ENCODE results near the gene TRAPPC8. TPM values are rescaled to one million over a fixed set of nuclear protein-coding genes. Genes with fewer than 3 reads are reported as not detected.

The TRAPPC8 gene
- total and polyA plus RNA-seq, 2 of the 13 experiments (the other 11 are each of a cell fraction or from before 2014, with no cell fraction given): 34.6 to 50.8 TPM

DNA sequence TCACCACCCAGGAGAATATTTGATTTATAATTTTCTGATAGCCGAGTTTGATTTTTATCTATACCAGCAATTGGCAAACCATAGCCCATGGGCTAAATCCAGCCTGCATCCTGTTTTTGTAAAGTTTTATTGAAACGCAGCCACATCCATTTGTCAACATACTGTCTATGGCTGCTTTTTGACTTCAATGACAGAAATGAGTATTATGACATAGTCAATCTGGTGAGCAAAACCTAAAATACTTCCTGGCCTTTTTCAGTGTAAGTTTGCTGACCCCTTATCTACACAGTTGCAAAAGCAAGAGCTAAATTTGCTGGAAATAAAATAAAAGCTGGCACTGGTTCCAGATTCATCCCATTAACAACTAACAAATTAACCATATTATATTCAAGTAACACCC is 102.4 kb downstream of the TRAPPC8 start:
- intact Hi-C loops (cut with micrococcal nuclease; ENCODE audit: unreplicated experiment): no loop called here
- Histone ChIP-seq H3K4me2 (ENCODE audit: low read depth, low read length) (no peak overlapping the region), H3K27ac (ENCODE audit: extremely low read length, insufficient read depth, low read length) (no peak overlapping the region), H3K36me3 (replicated peaks in 1 of 2; ENCODE audit: control insufficient read depth in 1 of 2, insufficient read depth in 2 of 2, low read length in 2 of 2) (peaks cover 6 to 39% of the 10 kb centered on the region in 2 experiments; a peak in 4 of 5 replicates), H3K79me2 (ENCODE audit: insufficient read depth, low read length) (no peaks in the 10 kb centered on the region), H3K4me3 (replicated peaks in 1 of 3; ENCODE audit: insufficient read depth in 1 of 3, low read depth in 2 of 3, low read length in 3 of 3) (no peak overlapping the region), H3K9me3 (ENCODE audit: low read length) (no peaks in the 10 kb centered on the region), H3K9ac (ENCODE audit: insufficient read depth, low read depth, low read length) (no peak overlapping the region), H3K4me1 (ENCODE audit: insufficient read depth, low read length) (no peaks in the 10 kb centered on the region), H3K27me3 (ENCODE audit: control insufficient read depth in 1 of 2, insufficient read depth in 2 of 2, low read length in 2 of 2) (no peaks in the 10 kb centered on the region), H2AFZ (ENCODE audit: low read length) (no peak overlapping the region), H4K20me1 (ENCODE audit: insufficient read depth, low read length) (no peaks in the 10 kb centered on the region)
- BruUV-seq (replicated peaks): no TSS peak
- in situ Hi-C loops (cut with HindIII; ENCODE audit: extremely low pct_ligation_motif_present, low pct_unique_long_range_greater_than_20kb): no loop called here
- CTCF ChIA-PET (ENCODE audit: low intra/inter-chr PET ratio, low total read pairs): no interaction called here
- POLR2A ChIA-PET: no interaction called here
- DNase-seq (ENCODE audit: low spot score): no peak
- TF ChIP-seq NCOA2 (CRISPR knock-in tag; IDR thresholded peaks at IDR 0.05): no peak
- no peak for TF ChIP-seq RORA (CRISPR knock-in tag; IDR thresholded peaks at IDR 0.05)
- TF ChIP-seq, protein P1, sequence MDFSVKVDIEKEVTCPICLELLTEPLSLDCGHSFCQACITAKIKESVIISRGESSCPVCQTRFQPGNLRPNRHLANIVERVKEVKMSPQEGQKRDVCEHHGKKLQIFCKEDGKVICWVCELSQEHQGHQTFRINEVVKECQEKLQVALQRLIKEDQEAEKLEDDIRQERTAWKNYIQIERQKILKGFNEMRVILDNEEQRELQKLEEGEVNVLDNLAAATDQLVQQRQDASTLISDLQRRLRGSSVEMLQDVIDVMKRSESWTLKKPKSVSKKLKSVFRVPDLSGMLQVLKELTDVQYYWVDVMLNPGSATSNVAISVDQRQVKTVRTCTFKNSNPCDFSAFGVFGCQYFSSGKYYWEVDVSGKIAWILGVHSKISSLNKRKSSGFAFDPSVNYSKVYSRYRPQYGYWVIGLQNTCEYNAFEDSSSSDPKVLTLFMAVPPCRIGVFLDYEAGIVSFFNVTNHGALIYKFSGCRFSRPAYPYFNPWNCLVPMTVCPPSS (IDR thresholded peaks at IDR 0.05): no peak
- TF ChIP-seq SRF (IDR thresholded peaks at IDR 0.05; ENCODE audit: low read depth, low read length): no peak
- TF ChIP-seq ZFP36L2 (CRISPR knock-in tag; IDR thresholded peaks at IDR 0.05): no peak
- TF ChIP-seq ARNT (IDR thresholded peaks at IDR 0.05): no peak
- no peak for TF ChIP-seq TARDBP (CRISPR knock-in tag; IDR thresholded peaks at IDR 0.05)
- TF ChIP-seq, protein P2, sequence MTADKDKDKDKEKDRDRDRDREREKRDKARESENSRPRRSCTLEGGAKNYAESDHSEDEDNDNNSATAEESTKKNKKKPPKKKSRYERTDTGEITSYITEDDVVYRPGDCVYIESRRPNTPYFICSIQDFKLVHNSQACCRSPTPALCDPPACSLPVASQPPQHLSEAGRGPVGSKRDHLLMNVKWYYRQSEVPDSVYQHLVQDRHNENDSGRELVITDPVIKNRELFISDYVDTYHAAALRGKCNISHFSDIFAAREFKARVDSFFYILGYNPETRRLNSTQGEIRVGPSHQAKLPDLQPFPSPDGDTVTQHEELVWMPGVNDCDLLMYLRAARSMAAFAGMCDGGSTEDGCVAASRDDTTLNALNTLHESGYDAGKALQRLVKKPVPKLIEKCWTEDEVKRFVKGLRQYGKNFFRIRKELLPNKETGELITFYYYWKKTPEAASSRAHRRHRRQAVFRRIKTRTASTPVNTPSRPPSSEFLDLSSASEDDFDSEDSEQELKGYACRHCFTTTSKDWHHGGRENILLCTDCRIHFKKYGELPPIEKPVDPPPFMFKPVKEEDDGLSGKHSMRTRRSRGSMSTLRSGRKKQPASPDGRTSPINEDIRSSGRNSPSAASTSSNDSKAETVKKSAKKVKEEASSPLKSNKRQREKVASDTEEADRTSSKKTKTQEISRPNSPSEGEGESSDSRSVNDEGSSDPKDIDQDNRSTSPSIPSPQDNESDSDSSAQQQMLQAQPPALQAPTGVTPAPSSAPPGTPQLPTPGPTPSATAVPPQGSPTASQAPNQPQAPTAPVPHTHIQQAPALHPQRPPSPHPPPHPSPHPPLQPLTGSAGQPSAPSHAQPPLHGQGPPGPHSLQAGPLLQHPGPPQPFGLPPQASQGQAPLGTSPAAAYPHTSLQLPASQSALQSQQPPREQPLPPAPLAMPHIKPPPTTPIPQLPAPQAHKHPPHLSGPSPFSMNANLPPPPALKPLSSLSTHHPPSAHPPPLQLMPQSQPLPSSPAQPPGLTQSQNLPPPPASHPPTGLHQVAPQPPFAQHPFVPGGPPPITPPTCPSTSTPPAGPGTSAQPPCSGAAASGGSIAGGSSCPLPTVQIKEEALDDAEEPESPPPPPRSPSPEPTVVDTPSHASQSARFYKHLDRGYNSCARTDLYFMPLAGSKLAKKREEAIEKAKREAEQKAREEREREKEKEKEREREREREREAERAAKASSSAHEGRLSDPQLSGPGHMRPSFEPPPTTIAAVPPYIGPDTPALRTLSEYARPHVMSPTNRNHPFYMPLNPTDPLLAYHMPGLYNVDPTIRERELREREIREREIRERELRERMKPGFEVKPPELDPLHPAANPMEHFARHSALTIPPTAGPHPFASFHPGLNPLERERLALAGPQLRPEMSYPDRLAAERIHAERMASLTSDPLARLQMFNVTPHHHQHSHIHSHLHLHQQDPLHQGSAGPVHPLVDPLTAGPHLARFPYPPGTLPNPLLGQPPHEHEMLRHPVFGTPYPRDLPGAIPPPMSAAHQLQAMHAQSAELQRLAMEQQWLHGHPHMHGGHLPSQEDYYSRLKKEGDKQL (CRISPR knock-in tag; IDR thresholded peaks at IDR 0.05; ENCODE audit: low read depth): no peak
- no peak for TF ChIP-seq SAFB2 (CRISPR knock-in tag; IDR thresholded peaks at IDR 0.05; ENCODE audit: borderline replicate concordance, low read depth)
- no peak for TF ChIP-seq ZNF607 (CRISPR knock-in tag; IDR thresholded peaks at IDR 0.05; ENCODE audit: borderline replicate concordance)
- WGBS (ENCODE audit: low lambda C conversion rate): 96% methylated on average over 2 of the region's 2 CpGs
- ATAC-seq: no peak
- no peak for FAIRE-seq
